Activated CD8-positive, alpha-beta memory T cell treated with anti-CD3 and anti-CD28 coated beads for 24 hours (primary cell): ENCODE measurements around the gene UNC119B.

Experiments used
- DNase-seq: peaks from one replicate; pipeline ENCODE4 v3.0.0-alpha.2; 2020

UNC119B gene

GRCh38 chr12:120688527-120689071 lies 21.7 kb upstream of the UNC119B start:
- no peak for DNase-seq

GRCh38 chr12:120689397-120690082 lies 20.7 kb upstream of the UNC119B start:
- no peak for DNase-seq

GRCh38 chr12:120690083-120690450 lies 20.2 kb upstream of the UNC119B start:
- no peak for DNase-seq

GRCh38 chr12:120690978-120691377 lies 19.3 kb upstream of the UNC119B start:
- DNase-seq: no peak

- no peak for DNase-seq
Observed at GRCh38 chr12:120692524-120693033, 17.7 kb upstream of the UNC119B start.

GRCh38 chr12:120693848-120694247 lies 16.4 kb upstream of the UNC119B start:
- DNase-seq: no peak

GRCh38 chr12:120696626-120697025 lies 13.6 kb upstream of the UNC119B start:
- DNase-seq: no peak

- DNase-seq: no peak
Observed at GRCh38 chr12:120697344-120697743, 12.9 kb upstream of the UNC119B start.

- no peak for DNase-seq
Observed at GRCh38 chr12:120698665-120699064, 11.6 kb upstream of the UNC119B start.

- DNase-seq: no peak
Observed at GRCh38 chr12:120699553-120699952, 10.7 kb upstream of the UNC119B start.

GRCh38 chr12:120700886-120701285 lies 9.4 kb upstream of the UNC119B start:
- no peak for DNase-seq

- no peak for DNase-seq
Observed at GRCh38 chr12:120702637-120703036, 7.6 kb upstream of the UNC119B start.

GRCh38 chr12:120703311-120703942 lies 6.8 kb upstream of the UNC119B start:
- DNase-seq: no peak

GRCh38 chr12:120705618-120706017 lies 4.6 kb upstream of the UNC119B start:
- DNase-seq: no peak

- DNase-seq: no peak
Observed at GRCh38 chr12:120706029-120706428, 4.2 kb upstream of the UNC119B start.

GRCh38 chr12:120708651-120709050 lies 1.6 kb upstream of the UNC119B start:
- no peak for DNase-seq

- peak; percentile 73 for DNase-seq
Observed at GRCh38 chr12:120710805-120711296, 593 bp downstream of the UNC119B start.

- DNase-seq: no peak
Observed at GRCh38 chr12:120711411-120711810, 1.2 kb downstream of the UNC119B start.

GRCh38 chr12:120712610-120713009 lies 2.4 kb downstream of the UNC119B start:
- no peak for DNase-seq

GRCh38 chr12:120713861-120714482 lies 3.7 kb downstream of the UNC119B start:
- peak; percentile 74 for DNase-seq

- no peak for DNase-seq
Observed at GRCh38 chr12:120718055-120718454, 7.8 kb downstream of the UNC119B start.

GRCh38 chr12:120719072-120719471 lies 8.8 kb downstream of the UNC119B start:
- DNase-seq: no peak

- no peak for DNase-seq
Observed at GRCh38 chr12:120719496-120720233, 9.4 kb downstream of the UNC119B start.
